Smooth muscle cell (in vitro differentiated cells): Measurements from ENCODE around the gene MPND. TPM values are rescaled to one million over a fixed set of nuclear protein-coding genes. Genes with fewer than 3 reads are reported as not detected.
A peak's percentile ranks its signal among the peaks of the same experiment; 100 is the strongest.

ENCODE experiments used
- DNase-seq: peaks from one replicate; lab custom pipeline; 2025; ENCODE audit not compliant: unreplicated experiment; lab: John Stamatoyannopoulos, UW
- H2AFZ ChIP-seq: fragments of 200-600 bp; sonication (generic); 2 replicates; pipeline ENCODE4 v1.6.0; 2016; ENCODE audit warnings: antibody characterized with exemption, low read depth, mild to moderate bottlenecking
- H3F3A ChIP-seq: fragments of 200-600 bp; sonication (generic); 2 replicates; pipeline ENCODE4 v1.6.0; 2017; ENCODE audit warnings: antibody characterized with exemption, low read depth
- H3K27ac ChIP-seq: fragments of 200-600 bp; sonication (generic); 2 replicates; pipeline ENCODE4 v1.5.1; 2016; ENCODE audit warnings: low read depth, mild to moderate bottlenecking
- H3K27me3 ChIP-seq: fragments of 200-600 bp; sonication (generic); 2 replicates; pipeline ENCODE4 v1.6.1; 2016; ENCODE audit warnings: low read depth, mild to moderate bottlenecking
- H3K36me3 ChIP-seq: fragments of 200-600 bp; sonication (generic); 2 replicates; pipeline ENCODE4 v1.5.1; 2016; ENCODE audit warnings: low read depth
- H3K4me1 ChIP-seq: fragments of 200-600 bp; sonication (generic); 2 replicates; pipeline ENCODE4 v1.5.1; 2016; ENCODE audit warnings: low read depth
- H3K4me2 ChIP-seq: fragments of 200-600 bp; sonication (generic); 2 replicates; pipeline ENCODE4 v1.6.0; 2016; ENCODE audit warnings: mild to moderate bottlenecking
- H3K4me3 ChIP-seq: fragments of 200-600 bp; sonication (generic); 2 replicates; pipeline ENCODE4 v1.5.1; 2016; ENCODE audit warnings: mild to moderate bottlenecking
- H3K79me2 ChIP-seq: fragments of 200-600 bp; sonication (generic); 2 replicates; pipeline ENCODE4 v1.6.0; 2016; ENCODE audit warnings: low read depth, mild to moderate bottlenecking
- H3K9ac ChIP-seq: fragments of 200-600 bp; sonication (generic); 2 replicates; pipeline ENCODE4 v1.6.0; 2016; ENCODE audit warnings: low read depth
- H3K9me3 ChIP-seq: fragments of 200-600 bp; sonication (generic); replicated peaks from 2 replicates; pipeline ENCODE4 v1.5.1; 2016; ENCODE audit warnings: low read depth
- H4K20me1 ChIP-seq: fragments of 200-600 bp; sonication (generic); 2 replicates; pipeline ENCODE4 v1.6.0; 2016; ENCODE audit warnings: low read depth
- WGBS: methylation state at CpG from one replicate; pipeline ENCODE4 v1.1.7; 2016; ENCODE audit warnings: low lambda C conversion rate; 5-methylcytosine and 5-hydroxymethylcytosine counted together
- polyA plus RNA-seq: library from polyadenylated mRNA; unstranded; fragments of >200 nt; fragmentation: Nextera tagmentation; extraction: Ambion mirVana; gene quantifications from 2 replicates; pipeline ENCODE4 v1.2.1, GENCODE V29; 2016
- total RNA-seq: library from RNA; depleted of rRNA; stranded (reverse); fragments of >200 nt; gene quantifications from 2 replicates; pipeline ENCODE4 v1.2.3, GENCODE V29; 2014
- TF ChIP-seq, protein P1 (sequence below): fragments of 200-600 bp; sonication (generic); IDR thresholded peaks from 2 replicates; pipeline ENCODE4 v1.5.1; 2017; ENCODE audit warnings: borderline replicate concordance, mild to moderate bottlenecking, antibody characterized with exemption; ENCODE audit not compliant: insufficient read depth, poor library complexity, severe bottlenecking

Gene MPND
- total and polyA plus RNA-seq, 2 experiments from 2014 or later, result 3.9 to 10.9 TPM

DNA sequence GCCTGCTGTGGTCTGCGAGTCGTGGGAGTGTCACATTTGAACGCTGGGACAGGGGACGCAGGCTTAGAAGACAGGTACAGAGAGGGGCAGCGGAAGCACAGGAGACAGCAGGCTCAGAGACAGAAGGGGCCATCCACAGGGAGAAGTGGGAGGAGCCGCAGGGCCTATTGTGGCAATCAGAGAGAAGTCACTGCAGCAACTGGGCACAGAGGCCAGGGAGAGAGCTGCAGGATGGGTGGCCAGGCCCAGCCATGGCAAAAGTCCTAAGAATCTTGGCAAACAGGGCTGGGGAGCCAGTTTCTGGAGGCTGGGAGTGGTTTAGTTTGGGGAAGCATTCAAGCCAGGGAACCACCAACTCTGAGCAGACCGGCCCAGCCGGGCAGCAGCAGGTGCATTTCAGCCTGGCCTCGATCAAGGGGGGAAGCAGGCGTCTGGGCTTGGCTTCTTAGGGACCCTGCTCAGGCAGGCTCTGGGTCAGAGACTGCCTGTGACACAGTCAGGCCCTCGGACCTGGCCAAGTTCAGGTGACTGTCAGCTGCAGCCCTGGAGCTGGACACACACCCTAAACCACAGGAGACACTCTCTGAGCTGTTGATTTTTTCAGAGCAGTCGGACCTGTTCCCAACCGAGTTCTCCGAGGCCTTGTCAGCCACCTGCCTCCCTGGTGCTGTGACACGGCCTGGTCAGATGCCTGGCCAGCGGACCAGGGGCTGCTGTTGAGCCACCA lies 45.1 kb downstream of the MPND start:
- peaks cover 100% of the 10 kb centered on the region for H4K20me1 ChIP-seq
- DNase-seq, result no peak
- peaks cover 64% of the 10 kb centered on the region for H3K4me1 ChIP-seq
- 85% methylated on average over 16 of the region's 16 CpGs for WGBS
- H3F3A ChIP-seq, result peaks cover 42% of the 10 kb centered on the region
- TF ChIP-seq, protein P1, sequence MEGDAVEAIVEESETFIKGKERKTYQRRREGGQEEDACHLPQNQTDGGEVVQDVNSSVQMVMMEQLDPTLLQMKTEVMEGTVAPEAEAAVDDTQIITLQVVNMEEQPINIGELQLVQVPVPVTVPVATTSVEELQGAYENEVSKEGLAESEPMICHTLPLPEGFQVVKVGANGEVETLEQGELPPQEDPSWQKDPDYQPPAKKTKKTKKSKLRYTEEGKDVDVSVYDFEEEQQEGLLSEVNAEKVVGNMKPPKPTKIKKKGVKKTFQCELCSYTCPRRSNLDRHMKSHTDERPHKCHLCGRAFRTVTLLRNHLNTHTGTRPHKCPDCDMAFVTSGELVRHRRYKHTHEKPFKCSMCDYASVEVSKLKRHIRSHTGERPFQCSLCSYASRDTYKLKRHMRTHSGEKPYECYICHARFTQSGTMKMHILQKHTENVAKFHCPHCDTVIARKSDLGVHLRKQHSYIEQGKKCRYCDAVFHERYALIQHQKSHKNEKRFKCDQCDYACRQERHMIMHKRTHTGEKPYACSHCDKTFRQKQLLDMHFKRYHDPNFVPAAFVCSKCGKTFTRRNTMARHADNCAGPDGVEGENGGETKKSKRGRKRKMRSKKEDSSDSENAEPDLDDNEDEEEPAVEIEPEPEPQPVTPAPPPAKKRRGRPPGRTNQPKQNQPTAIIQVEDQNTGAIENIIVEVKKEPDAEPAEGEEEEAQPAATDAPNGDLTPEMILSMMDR, result no peak
- no peak overlapping the region for H3K9ac ChIP-seq
- H3K27ac ChIP-seq, result peak overlapping the region; percentile 56
- H2AFZ ChIP-seq, result no peak overlapping the region
- no peaks in the 10 kb centered on the region for H3K9me3 ChIP-seq
- H3K4me2 ChIP-seq, result peak overlapping the region; percentile 24
- no peak overlapping the region for H3K4me3 ChIP-seq
- peaks cover 100% of the 10 kb centered on the region for H3K79me2 ChIP-seq
- H3K27me3 ChIP-seq, result no peaks in the 10 kb centered on the region
- H3K36me3 ChIP-seq, result no peaks in the 10 kb centered on the region

DNA sequence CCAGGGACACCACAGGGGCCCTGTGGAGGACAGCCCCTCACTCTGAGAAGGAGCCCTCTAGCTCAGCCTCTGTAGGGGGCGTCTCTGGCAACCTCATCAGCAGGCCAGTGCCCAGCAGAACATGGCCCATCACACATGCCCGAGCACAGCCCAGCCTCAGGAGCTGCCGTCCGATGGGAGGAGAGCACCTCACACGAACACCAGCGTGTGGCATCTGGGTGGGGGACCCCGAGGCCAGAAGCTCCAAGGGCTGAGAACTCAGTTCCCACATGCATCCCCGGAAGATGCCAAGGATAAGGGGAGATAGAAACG lies 45.7 kb downstream of the MPND start:
- peak overlapping the region; percentile 24 for H3K4me2 ChIP-seq
- DNase-seq, result no peak
- H2AFZ ChIP-seq, result no peak overlapping the region
- no peaks in the 10 kb centered on the region for H3K27me3 ChIP-seq
- H3F3A ChIP-seq, result peaks cover 44% of the 10 kb centered on the region
- WGBS, result 80% methylated on average over 9 of the region's 9 CpGs
- TF ChIP-seq, protein P1, result no peak
- H3K27ac ChIP-seq, result peak overlapping the region; percentile 56
- H4K20me1 ChIP-seq, result peaks cover 100% of the 10 kb centered on the region
- H3K9me3 ChIP-seq, result no peaks in the 10 kb centered on the region
- H3K36me3 ChIP-seq, result no peaks in the 10 kb centered on the region
- no peak overlapping the region for H3K4me3 ChIP-seq
- peaks cover 68% of the 10 kb centered on the region for H3K4me1 ChIP-seq
- H3K9ac ChIP-seq, result no peak overlapping the region
- H3K79me2 ChIP-seq, result peaks cover 98% of the 10 kb centered on the region

DNA sequence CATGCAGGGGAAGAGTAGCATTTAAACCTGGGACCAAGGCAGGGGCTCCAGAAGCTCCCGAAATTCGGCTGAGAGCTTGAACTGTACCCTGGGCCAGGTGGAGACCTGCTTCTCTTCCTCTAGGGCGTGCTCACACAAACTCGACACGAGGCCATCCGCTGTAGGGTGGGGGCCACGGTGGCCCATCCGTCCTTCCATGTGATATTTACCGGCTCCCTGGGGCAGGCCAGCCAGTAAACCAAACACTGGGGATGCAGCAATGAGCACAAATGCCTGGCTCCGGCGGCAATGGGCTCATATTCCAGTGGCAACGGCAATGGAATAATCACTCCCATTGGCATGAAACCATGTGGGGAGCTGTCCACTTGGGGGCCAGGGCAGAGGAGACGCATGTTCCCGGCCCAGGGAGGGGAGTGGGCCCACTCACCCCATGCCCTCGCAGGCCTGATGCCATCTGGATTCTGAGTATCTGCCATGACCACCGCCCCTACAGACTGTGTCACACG lies 46.2 kb downstream of the MPND start:
- Histone ChIP-seq H3K27me3 (no peaks in the 10 kb centered on the region), H3K4me3 (no peak overlapping the region), H2AFZ (no peak overlapping the region), H3K4me2 (peak overlapping the region; percentile 81), H3K79me2 (peaks cover 95% of the 10 kb centered on the region), H3F3A (peaks cover 44% of the 10 kb centered on the region), H3K4me1 (peaks cover 73% of the 10 kb centered on the region), H4K20me1 (peaks cover 100% of the 10 kb centered on the region), H3K36me3 (no peaks in the 10 kb centered on the region), H3K9me3 (no peaks in the 10 kb centered on the region), H3K27ac (peak overlapping the region; percentile 89), H3K9ac (no peak overlapping the region)
- WGBS, result 78% methylated on average over 16 of the region's 17 CpGs
- no peak for DNase-seq
- TF ChIP-seq, protein P1, result no peak
